ENCODE results near the gene LAG3. TPM values are rescaled to one million over a fixed set of nuclear protein-coding genes. Genes with fewer than 3 reads are reported as not detected.

Gene LAG3
- total RNA-seq, 2 experiments from 2014 or later: 0.19 TPM; not detected in 1

GRCh38 chr12:6747216-6747615, 25.1 kb upstream of the LAG3 start:
- Histone ChIP-seq H3K9me2 (ENCODE audit: insufficient read depth, low read length) (no peaks in the 10 kb centered on the region), H3K36me3 (ENCODE audit: insufficient read depth, low read length) (peaks cover 57% of the 10 kb centered on the region), H3K4me3 (ENCODE audit: low read depth, low read length, poor library complexity, severe bottlenecking) (no peak overlapping the region), H3K4me1 (ENCODE audit: insufficient read depth, low read length, poor library complexity, severe bottlenecking) (peaks cover 19% of the 10 kb centered on the region), H3K4me2 (ENCODE audit: low read length) (no peak overlapping the region), H3K27ac (ENCODE audit: low read depth, low read length, poor library complexity, severe bottlenecking) (no peak overlapping the region), H4K20me1 (ENCODE audit: insufficient read depth, low read length) (no peaks in the 10 kb centered on the region), H3K9me3 (ENCODE audit: low read length) (no peaks in the 10 kb centered on the region), H2AFZ (ENCODE audit: low read length) (no peak overlapping the region), H3K79me2 (ENCODE audit: insufficient read depth, low read depth, low read length) (peaks cover 4% of the 10 kb centered on the region; the same call in 1 of the 2 replicates)
- ChIA-PET CTCF (ENCODE audit: unreplicated experiment) (no interaction called here), POLR2A (interaction anchor here (0.7 kb wide), 1 partner anchor 97 kb away, joined by 3 read pairs; no protein-coding TSS in a partner anchor)
- DNase-seq (ENCODE audit: low spot score): no peak
- TF ChIP-seq EZH2phosphoT487 (IDR thresholded peaks at IDR 0.05; ENCODE audit: borderline replicate concordance, low read depth, low read length): no peak
- no peak for TF ChIP-seq CTCF (conservative IDR thresholded peaks at IDR 0.05; ENCODE audit: low read length)
- intact Hi-C loops (cut with micrococcal nuclease; ENCODE audit: unreplicated experiment): no loop called here
- no TSS peak for BruUV-seq (replicated peaks)

- ChIA-PET POLR2A (no interaction called here), CTCF (ENCODE audit: unreplicated experiment) (no interaction called here)
- Histone ChIP-seq H3K79me2 (ENCODE audit: insufficient read depth, low read depth, low read length) (peaks cover 8% of the 10 kb centered on the region; the same call in 1 of the 2 replicates), H2AFZ (ENCODE audit: low read length) (no peak overlapping the region), H3K4me1 (ENCODE audit: insufficient read depth, low read length, poor library complexity, severe bottlenecking) (peaks cover 23% of the 10 kb centered on the region), H3K4me3 (ENCODE audit: low read depth, low read length, poor library complexity, severe bottlenecking) (no peak overlapping the region), H3K27ac (ENCODE audit: low read depth, low read length, poor library complexity, severe bottlenecking) (no peak overlapping the region), H3K9me3 (ENCODE audit: low read length) (no peaks in the 10 kb centered on the region), H3K9me2 (ENCODE audit: insufficient read depth, low read length) (no peaks in the 10 kb centered on the region), H3K36me3 (ENCODE audit: insufficient read depth, low read length) (peaks cover 57% of the 10 kb centered on the region), H3K4me2 (ENCODE audit: low read length) (no peak overlapping the region), H4K20me1 (ENCODE audit: insufficient read depth, low read length) (no peaks in the 10 kb centered on the region)
- TF ChIP-seq EZH2phosphoT487 (IDR thresholded peaks at IDR 0.05; ENCODE audit: borderline replicate concordance, low read depth, low read length) (no peak), CTCF (conservative IDR thresholded peaks at IDR 0.05; ENCODE audit: low read length) (no peak)
- intact Hi-C loops (cut with micrococcal nuclease; ENCODE audit: unreplicated experiment): no loop called here
- DNase-seq (ENCODE audit: low spot score): no peak
- no TSS peak for BruUV-seq (replicated peaks)
Observed at GRCh38 chr12:6748761-6749160, 23.6 kb upstream of the LAG3 start.

GRCh38 chr12:6750506-6750905, 21.8 kb upstream of the LAG3 start:
- intact Hi-C loops (cut with micrococcal nuclease; ENCODE audit: unreplicated experiment): no loop called here
- H3K9me2 ChIP-seq (ENCODE audit: insufficient read depth, low read length): no peaks in the 10 kb centered on the region
- H2AFZ ChIP-seq (ENCODE audit: low read length): no peak overlapping the region
- H3K9me3 ChIP-seq (ENCODE audit: low read length): no peaks in the 10 kb centered on the region
- no peak overlapping the region for H3K4me2 ChIP-seq (ENCODE audit: low read length)
- peaks cover 27% of the 10 kb centered on the region for H3K4me1 ChIP-seq (ENCODE audit: insufficient read depth, low read length, poor library complexity, severe bottlenecking)
- no peaks in the 10 kb centered on the region for H4K20me1 ChIP-seq (ENCODE audit: insufficient read depth, low read length)
- TF ChIP-seq EZH2phosphoT487 (IDR thresholded peaks at IDR 0.05; ENCODE audit: borderline replicate concordance, low read depth, low read length): no peak
- TF ChIP-seq CTCF (conservative IDR thresholded peaks at IDR 0.05; ENCODE audit: low read length): no peak
- peaks cover 57% of the 10 kb centered on the region for H3K36me3 ChIP-seq (ENCODE audit: insufficient read depth, low read length)
- peaks cover 8% of the 10 kb centered on the region; the same call in 1 of the 2 replicates for H3K79me2 ChIP-seq (ENCODE audit: insufficient read depth, low read depth, low read length)
- BruUV-seq (replicated peaks): no TSS peak
- POLR2A ChIA-PET: no interaction called here
- no peak for DNase-seq (ENCODE audit: low spot score)
- H3K27ac ChIP-seq (ENCODE audit: low read depth, low read length, poor library complexity, severe bottlenecking): no peak overlapping the region
- H3K4me3 ChIP-seq (ENCODE audit: low read depth, low read length, poor library complexity, severe bottlenecking): no peak overlapping the region
- CTCF ChIA-PET (ENCODE audit: unreplicated experiment): no interaction called here
